NOMO-1 treated with dmso at 0.1 percent for 144 hours (cell line): ENCODE data around the gene NANOS2.

ENCODE experiments used
- DNase-seq: peaks from one replicate; lab custom pipeline; 2025; ENCODE audit not compliant: unreplicated experiment; lab: John Stamatoyannopoulos, UW

Gene NANOS2

GRCh38 chr19:45929247-45929646, 14.7 kb upstream of the NANOS2 start:
- DNase-seq, result no peak

GRCh38 chr19:45927565-45928261, 13.1 kb upstream of the NANOS2 start:
- peak; percentile 82 for DNase-seq

- no peak for DNase-seq
Observed at GRCh38 chr19:45924891-45925447, 10.4 kb upstream of the NANOS2 start.

- no peak for DNase-seq
Observed at GRCh38 chr19:45922281-45922680, 7.7 kb upstream of the NANOS2 start.

GRCh38 chr19:45920458-45920857, 5.9 kb upstream of the NANOS2 start:
- DNase-seq, result no peak

- DNase-seq, result no peak
Observed at GRCh38 chr19:45919678-45920077, 5.1 kb upstream of the NANOS2 start.

GRCh38 chr19:45918721-45919120, 4.1 kb upstream of the NANOS2 start:
- DNase-seq, result no peak

GRCh38 chr19:45917421-45918091, 3.0 kb upstream of the NANOS2 start:
- no peak for DNase-seq

GRCh38 chr19:45911291-45911690, 3.3 kb downstream of the NANOS2 start:
- DNase-seq, result no peak

GRCh38 chr19:45908956-45909355, 5.6 kb downstream of the NANOS2 start:
- DNase-seq, result no peak

GRCh38 chr19:45906221-45906620, 8.4 kb downstream of the NANOS2 start:
- no peak for DNase-seq

- no peak for DNase-seq
Observed at GRCh38 chr19:45905011-45905410, 9.6 kb downstream of the NANOS2 start.

GRCh38 chr19:45902651-45903625, 11.6 kb downstream of the NANOS2 start:
- DNase-seq, result peak; percentile 91

GRCh38 chr19:45901912-45902650, 12.5 kb downstream of the NANOS2 start, which contains the start of gene MYPOP:
MYPOP (minus strand) TSS chr19:45902613; CDS start chr19:45901773, 840 bp downstream.
- no peak for DNase-seq

GRCh38 chr19:45901432-45901911, 13.1 kb downstream of the NANOS2 start:
- peak; percentile 50 for DNase-seq

GRCh38 chr19:45900738-45901431, 13.7 kb downstream of the NANOS2 start:
- no peak for DNase-seq

- no peak for DNase-seq
Observed at GRCh38 chr19:45899919-45900589, 14.5 kb downstream of the NANOS2 start.

- DNase-seq, result no peak
Observed at GRCh38 chr19:45899253-45899652, 15.3 kb downstream of the NANOS2 start.

- DNase-seq, result no peak
Observed at GRCh38 chr19:45897261-45897812, 17.2 kb downstream of the NANOS2 start.
